Measurements from ENCODE around the gene KLC1. TPM values are rescaled to one million over a fixed set of nuclear protein-coding genes. Genes with fewer than 3 reads are reported as not detected.

The KLC1 gene
- total RNA-seq, 1 donor from 2014 or later = 238 TPM

GRCh38 chr14:103721334-103722120, 92.5 kb downstream of the KLC1 start:
- H3K4me1 ChIP-seq (ENCODE audit: insufficient read depth, low read length) = peaks cover 57% of the 10 kb centered on the region
- H3K4me2 ChIP-seq (ENCODE audit: low read length) = peak overlapping the region; percentile 74
- Mint-ChIP-seq H3K27ac (ENCODE audit: unreplicated experiment) (peak overlapping the region; percentile 87), H3K9me3 (ENCODE audit: unreplicated experiment) (no peaks in the 10 kb centered on the region), H3K36me3 (ENCODE audit: low read depth, unreplicated experiment) (peaks cover 4% of the 10 kb centered on the region), H3K27me3 (ENCODE audit: low read depth, unreplicated experiment) (no peaks in the 10 kb centered on the region), H3K4me3 (ENCODE audit: unreplicated experiment) (peak overlapping the region; percentile 75), H3K4me1 (ENCODE audit: low read depth, unreplicated experiment) (peaks cover 34% of the 10 kb centered on the region)
- no peak for TF ChIP-seq CTCF (IDR thresholded peaks at IDR 0.05; ENCODE audit: insufficient read depth, low read depth, low read length)
- no peak for TF ChIP-seq EZH2 (IDR thresholded peaks at IDR 0.05; ENCODE audit: insufficient read depth, low read length)
- no peak overlapping the region for H3K4me3 ChIP-seq (ENCODE audit: insufficient read depth, low read depth, low read length)
- no peaks in the 10 kb centered on the region for H3K9me3 ChIP-seq (ENCODE audit: insufficient read depth, low read depth, low read length)
- no peak overlapping the region for H2AFZ ChIP-seq (ENCODE audit: low read depth, low read length)
- peak; percentile 88 for DNase-seq (ENCODE audit: low read depth)
- H3K9ac ChIP-seq (ENCODE audit: low read length) = peak overlapping the region; percentile 66
- FAIRE-seq = peak; percentile 88
- H3K79me2 ChIP-seq (ENCODE audit: insufficient read depth, low read length) = peaks cover 94% of the 10 kb centered on the region
- peak overlapping the region; percentile 88 for H3K27ac ChIP-seq (ENCODE audit: low read depth, low read length)
- no peaks in the 10 kb centered on the region for H3K27me3 ChIP-seq (ENCODE audit: insufficient read depth, low read length)
- no peaks in the 10 kb centered on the region for H3K36me3 ChIP-seq (ENCODE audit: insufficient read depth, low read length)
- peaks cover 82% of the 10 kb centered on the region for H4K20me1 ChIP-seq (ENCODE audit: insufficient read depth, low read length)

GRCh38 chr14:103723748-103724081, 94.7 kb downstream of the KLC1 start:
- Mint-ChIP-seq H3K27ac (ENCODE audit: unreplicated experiment) (no peak overlapping the region), H3K9me3 (ENCODE audit: unreplicated experiment) (no peaks in the 10 kb centered on the region), H3K4me3 (ENCODE audit: unreplicated experiment) (no peak overlapping the region), H3K36me3 (ENCODE audit: low read depth, unreplicated experiment) (peaks cover 4% of the 10 kb centered on the region), H3K27me3 (ENCODE audit: low read depth, unreplicated experiment) (no peaks in the 10 kb centered on the region), H3K4me1 (ENCODE audit: low read depth, unreplicated experiment) (peaks cover 21% of the 10 kb centered on the region)
- DNase-seq (ENCODE audit: low read depth) (no peak), FAIRE-seq (no peak)
- TF ChIP-seq EZH2 (IDR thresholded peaks at IDR 0.05; ENCODE audit: insufficient read depth, low read length) (no peak), CTCF (IDR thresholded peaks at IDR 0.05; ENCODE audit: insufficient read depth, low read depth, low read length) (no peak)
- Histone ChIP-seq H4K20me1 (ENCODE audit: insufficient read depth, low read length) (peaks cover 68% of the 10 kb centered on the region), H3K27ac (ENCODE audit: low read depth, low read length) (no peak overlapping the region), H3K4me3 (ENCODE audit: insufficient read depth, low read depth, low read length) (no peak overlapping the region), H2AFZ (ENCODE audit: low read depth, low read length) (no peak overlapping the region), H3K9me3 (ENCODE audit: insufficient read depth, low read depth, low read length) (no peaks in the 10 kb centered on the region), H3K4me2 (ENCODE audit: low read length) (no peak overlapping the region), H3K79me2 (ENCODE audit: insufficient read depth, low read length) (peaks cover 79% of the 10 kb centered on the region), H3K36me3 (ENCODE audit: insufficient read depth, low read length) (peaks cover 4% of the 10 kb centered on the region), H3K9ac (ENCODE audit: low read length) (peak overlapping the region; percentile 43), H3K4me1 (ENCODE audit: insufficient read depth, low read length) (peaks cover 35% of the 10 kb centered on the region), H3K27me3 (ENCODE audit: insufficient read depth, low read length) (no peaks in the 10 kb centered on the region)

- H3K36me3 ChIP-seq (ENCODE audit: insufficient read depth, low read length) = peaks cover 7% of the 10 kb centered on the region
- no peak overlapping the region for H3K4me3 ChIP-seq (ENCODE audit: insufficient read depth, low read depth, low read length)
- H3K9me3 Mint-ChIP-seq (ENCODE audit: unreplicated experiment) = no peaks in the 10 kb centered on the region
- peak overlapping the region; percentile 19 for H3K4me2 ChIP-seq (ENCODE audit: low read length)
- TF ChIP-seq EZH2 (IDR thresholded peaks at IDR 0.05; ENCODE audit: insufficient read depth, low read length) = no peak
- TF ChIP-seq CTCF (IDR thresholded peaks at IDR 0.05; ENCODE audit: insufficient read depth, low read depth, low read length) = no peak
- no peak overlapping the region for H2AFZ ChIP-seq (ENCODE audit: low read depth, low read length)
- H3K4me1 Mint-ChIP-seq (ENCODE audit: low read depth, unreplicated experiment) = peaks cover 21% of the 10 kb centered on the region
- H3K4me3 Mint-ChIP-seq (ENCODE audit: unreplicated experiment) = no peak overlapping the region
- H3K27ac ChIP-seq (ENCODE audit: low read depth, low read length) = peak overlapping the region; percentile 14
- FAIRE-seq = no peak
- H3K9ac ChIP-seq (ENCODE audit: low read length) = peak overlapping the region; percentile 43
- H4K20me1 ChIP-seq (ENCODE audit: insufficient read depth, low read length) = peaks cover 70% of the 10 kb centered on the region
- H3K9me3 ChIP-seq (ENCODE audit: insufficient read depth, low read depth, low read length) = no peaks in the 10 kb centered on the region
- H3K36me3 Mint-ChIP-seq (ENCODE audit: low read depth, unreplicated experiment) = peaks cover 8% of the 10 kb centered on the region
- H3K27ac Mint-ChIP-seq (ENCODE audit: unreplicated experiment) = peak overlapping the region; percentile 47
- H3K27me3 ChIP-seq (ENCODE audit: insufficient read depth, low read length) = no peaks in the 10 kb centered on the region
- DNase-seq (ENCODE audit: low read depth) = peak; percentile 56
- peaks cover 75% of the 10 kb centered on the region for H3K79me2 ChIP-seq (ENCODE audit: insufficient read depth, low read length)
- no peaks in the 10 kb centered on the region for H3K27me3 Mint-ChIP-seq (ENCODE audit: low read depth, unreplicated experiment)
- H3K4me1 ChIP-seq (ENCODE audit: insufficient read depth, low read length) = peaks cover 32% of the 10 kb centered on the region
Observed at GRCh38 chr14:103724116-103724515, 95.1 kb downstream of the KLC1 start.
